Parathyroid adenoma (tissue), 2 donors: ENCODE data around the gene ITPR3.

Source experiments
- H2AFZ ChIP-seq: fragments of 300-600 bp; sonication (generic); one replicate; pipeline ENCODE4 v1.7.0; 2017; ENCODE audit warnings: antibody characterized with exemption, mild to moderate bottlenecking
- H3K27ac ChIP-seq: fragments of 300-600 bp; sonication (generic); one replicate; pipeline ENCODE4 v1.7.0; 2017
- H3K27me3 ChIP-seq: fragments of 300-600 bp; sonication (generic); one replicate; pipeline ENCODE4 v1.7.0; 2017; ENCODE audit warnings: low read length; ENCODE audit not compliant: control insufficient read depth, insufficient read depth
- H3K36me3 ChIP-seq: fragments of 300-600 bp; sonication (generic); one replicate; pipeline ENCODE4 v1.7.0; 2017; ENCODE audit warnings: low read length; ENCODE audit not compliant: control insufficient read depth, insufficient read depth
- H3K4me1 ChIP-seq: fragments of 300-600 bp; sonication (generic); one replicate; pipeline ENCODE4 v1.7.0; 2017; ENCODE audit warnings: control low read depth
- H3K4me2 ChIP-seq: fragments of 300-600 bp; sonication (generic); one replicate; pipeline ENCODE4 v1.7.0; 2017; ENCODE audit warnings: low read length
- H3K4me3 ChIP-seq: fragments of 300-600 bp; sonication (generic); one replicate; pipeline ENCODE4 v1.7.0; 2017; ENCODE audit warnings: low read depth, low read length
- H3K79me2 ChIP-seq: fragments of 300-600 bp; sonication (generic); one replicate; pipeline ENCODE4 v1.7.0; 2017; ENCODE audit warnings: control low read depth
- H3K9ac ChIP-seq: fragments of 300-600 bp; sonication (generic); one replicate; pipeline ENCODE4 v1.7.0; 2017; ENCODE audit warnings: mild to moderate bottlenecking
- H3K9me3 ChIP-seq: fragments of 300-600 bp; sonication (generic); one replicate; pipeline ENCODE4 v1.7.0; 2017; ENCODE audit warnings: low read length; ENCODE audit not compliant: control insufficient read depth
- CTCF ChIP-seq: fragments of 300-600 bp; sonication (generic); IDR thresholded peaks from one replicate; pipeline ENCODE4 v1.7.0; 2017; ENCODE audit warnings: antibody characterized with exemption, mild to moderate bottlenecking
- donor health status: primary hyperparathyroidism.

The ITPR3 gene

GRCh38 chr6:33671744-33672072 lies 50.6 kb downstream of the ITPR3 start:
- H3K9ac ChIP-seq, result no peak overlapping the region
- TF ChIP-seq CTCF, result no peak
- no peak overlapping the region for H2AFZ ChIP-seq
- H3K4me2 ChIP-seq, result no peak overlapping the region
- no peaks in the 10 kb centered on the region for H3K79me2 ChIP-seq
- no peak overlapping the region for H3K27ac ChIP-seq
- no peaks in the 10 kb centered on the region for H3K36me3 ChIP-seq
- H3K9me3 ChIP-seq, result no peaks in the 10 kb centered on the region
- H3K27me3 ChIP-seq, result no peaks in the 10 kb centered on the region
- H3K4me3 ChIP-seq, result no peak overlapping the region
- H3K4me1 ChIP-seq, result no peaks in the 10 kb centered on the region

GRCh38 chr6:33672808-33673207 lies 51.7 kb downstream of the ITPR3 start:
- TF ChIP-seq CTCF, result no peak
- H3K4me3 ChIP-seq, result no peak overlapping the region
- H3K79me2 ChIP-seq, result no peaks in the 10 kb centered on the region
- H2AFZ ChIP-seq, result no peak overlapping the region
- no peak overlapping the region for H3K4me2 ChIP-seq
- H3K9me3 ChIP-seq, result no peaks in the 10 kb centered on the region
- no peak overlapping the region for H3K9ac ChIP-seq
- no peak overlapping the region for H3K27ac ChIP-seq
- H3K4me1 ChIP-seq, result no peaks in the 10 kb centered on the region
- H3K27me3 ChIP-seq, result no peaks in the 10 kb centered on the region
- no peaks in the 10 kb centered on the region for H3K36me3 ChIP-seq

GRCh38 chr6:33673851-33674250 lies 52.7 kb downstream of the ITPR3 start:
- H3K27me3 ChIP-seq, result no peaks in the 10 kb centered on the region
- no peak overlapping the region for H3K9ac ChIP-seq
- no peak overlapping the region for H3K4me3 ChIP-seq
- no peak overlapping the region for H3K27ac ChIP-seq
- no peaks in the 10 kb centered on the region for H3K79me2 ChIP-seq
- H3K4me1 ChIP-seq, result no peaks in the 10 kb centered on the region
- no peaks in the 10 kb centered on the region for H3K36me3 ChIP-seq
- no peak overlapping the region for H2AFZ ChIP-seq
- TF ChIP-seq CTCF, result no peak
- no peaks in the 10 kb centered on the region for H3K9me3 ChIP-seq
- H3K4me2 ChIP-seq, result no peak overlapping the region

GRCh38 chr6:33675968-33676367 lies 54.8 kb downstream of the ITPR3 start:
- Histone ChIP-seq H3K4me1 (no peaks in the 10 kb centered on the region), H3K27me3 (no peaks in the 10 kb centered on the region), H2AFZ (no peak overlapping the region), H3K27ac (no peak overlapping the region), H3K4me2 (no peak overlapping the region), H3K9ac (no peak overlapping the region), H3K4me3 (no peak overlapping the region), H3K36me3 (no peaks in the 10 kb centered on the region), H3K79me2 (no peaks in the 10 kb centered on the region), H3K9me3 (no peaks in the 10 kb centered on the region)
- TF ChIP-seq CTCF, result no peak

GRCh38 chr6:33676416-33677142 lies 55.5 kb downstream of the ITPR3 start:
- TF ChIP-seq CTCF, result no peak
- Histone ChIP-seq H3K4me2 (no peak overlapping the region), H3K27me3 (no peaks in the 10 kb centered on the region), H3K4me3 (no peak overlapping the region), H3K27ac (no peak overlapping the region), H3K4me1 (no peaks in the 10 kb centered on the region), H3K9me3 (no peaks in the 10 kb centered on the region), H3K36me3 (no peaks in the 10 kb centered on the region), H3K79me2 (no peaks in the 10 kb centered on the region), H2AFZ (no peak overlapping the region), H3K9ac (no peak overlapping the region)
